Adipocyte (in vitro differentiated cells): ENCODE data around the gene FAM47B.

Experiments
- DNase-seq: peaks from one replicate; pipeline ENCODE4 v3.0.0-alpha.2; 2015; ENCODE audit warnings: low read depth
- H3K27me3 ChIP-seq: replicated peaks from 2 replicates; pipeline ENCODE4 v1.7.0; 2013; ENCODE audit warnings: mild to moderate bottlenecking, low read length, moderate library complexity; ENCODE audit not compliant: control insufficient read depth, insufficient read depth
- H3K36me3 ChIP-seq: 2 replicates; pipeline ENCODE4 v1.7.0; 2013; ENCODE audit warnings: low read length, mild to moderate bottlenecking, moderate library complexity; ENCODE audit not compliant: control insufficient read depth, insufficient read depth, severe bottlenecking
- H3K4me1 ChIP-seq: 2 replicates; pipeline ENCODE4 v1.7.0; 2013; ENCODE audit warnings: mild to moderate bottlenecking, low read length, moderate library complexity; ENCODE audit not compliant: control insufficient read depth, insufficient read depth
- H3K4me3 ChIP-seq: 2 replicates; pipeline ENCODE4 v1.7.0; 2013; ENCODE audit warnings: mild to moderate bottlenecking, low read length, moderate library complexity
- H3K9ac ChIP-seq: 2 replicates; pipeline ENCODE4 v1.7.0; 2013; ENCODE audit warnings: mild to moderate bottlenecking, low read length, moderate library complexity
- H3K9me3 ChIP-seq: 2 replicates; pipeline ENCODE4 v1.7.0; 2013; ENCODE audit warnings: mild to moderate bottlenecking, low read length, moderate library complexity; ENCODE audit not compliant: control insufficient read depth

FAM47B gene

GRCh38 chrX:34943235-34943634, 639 bp downstream of the FAM47B start:
- no peaks in the 10 kb centered on the region for H3K36me3 ChIP-seq
- no peaks in the 10 kb centered on the region for H3K4me1 ChIP-seq

GRCh38 chrX:34956916-34957315, 14.3 kb downstream of the FAM47B start:
- H3K36me3 ChIP-seq, result no peaks in the 10 kb centered on the region
- peaks cover 7% of the 10 kb centered on the region for H3K4me1 ChIP-seq
- peak overlapping the region; percentile 41 for H3K9ac ChIP-seq
- peak; percentile 67 for DNase-seq
- no peaks in the 10 kb centered on the region for H3K9me3 ChIP-seq
- H3K27me3 ChIP-seq, result peaks cover 4% of the 10 kb centered on the region
- H3K4me3 ChIP-seq, result peak overlapping the region; percentile 19

More at GRCh38 chrX:34943235-34943634, 639 bp downstream of the FAM47B start:
- Histone ChIP-seq H3K4me3 (no peak overlapping the region), H3K27me3 (no peaks in the 10 kb centered on the region), H3K9me3 (no peaks in the 10 kb centered on the region), H3K9ac (no peak overlapping the region)
- no peak for DNase-seq

- Histone ChIP-seq H3K36me3 (no peaks in the 10 kb centered on the region), H3K4me1 (peaks cover 2% of the 10 kb centered on the region), H3K9ac (no peak overlapping the region), H3K4me3 (no peak overlapping the region), H3K27me3 (peaks cover 4% of the 10 kb centered on the region), H3K9me3 (no peaks in the 10 kb centered on the region)
- no peak for DNase-seq
Observed at GRCh38 chrX:34961662-34962061, 19.1 kb downstream of the FAM47B start.

GRCh38 chrX:34972206-34972605, 29.6 kb downstream of the FAM47B start:
- Histone ChIP-seq H3K27me3 (peaks cover 3% of the 10 kb centered on the region), H3K4me1 (no peaks in the 10 kb centered on the region), H3K36me3 (no peaks in the 10 kb centered on the region), H3K9me3 (no peaks in the 10 kb centered on the region), H3K4me3 (no peak overlapping the region), H3K9ac (no peak overlapping the region)
- DNase-seq, result no peak

GRCh38 chrX:34978171-34978570, 35.6 kb downstream of the FAM47B start:
- Histone ChIP-seq H3K36me3 (no peaks in the 10 kb centered on the region), H3K4me3 (no peak overlapping the region), H3K4me1 (no peaks in the 10 kb centered on the region), H3K9me3 (peaks cover 27% of the 10 kb centered on the region), H3K9ac (no peak overlapping the region), H3K27me3 (peaks cover 4% of the 10 kb centered on the region)
- no peak for DNase-seq

- no peak overlapping the region for H3K4me3 ChIP-seq
- H3K9ac ChIP-seq, result no peak overlapping the region
- no peaks in the 10 kb centered on the region for H3K36me3 ChIP-seq
- H3K27me3 ChIP-seq, result peaks cover 8% of the 10 kb centered on the region
- no peaks in the 10 kb centered on the region for H3K4me1 ChIP-seq
- DNase-seq, result no peak
- peaks cover 10% of the 10 kb centered on the region for H3K9me3 ChIP-seq
Observed at GRCh38 chrX:34987646-34988045, 45.0 kb downstream of the FAM47B start.
